ENCODE measurements around the gene TCEA2.

- no peak for TF ChIP-seq CTCF (IDR thresholded peaks at IDR 0.05)
- TF ChIP-seq POLR2AphosphoS5 (IDR thresholded peaks at IDR 0.05; ENCODE audit: low read depth, low read length), result no peak
- TF ChIP-seq REST (IDR thresholded peaks at IDR 0.05; ENCODE audit: insufficient read depth in 1 of 2, low read depth in 2 of 2, low read length in 1 of 2), result no peak
- no peak for TF ChIP-seq TCF7L2 (IDR thresholded peaks at IDR 0.05; ENCODE audit: low read depth, low read length)
These were observed 6.9 kb upstream of the TCEA2 start for GRCh38 chr20:64055893-64056638.

Data from Panc1 (cell line).